A549 (cell line): ENCODE measurements around the gene EME2.

Experiments used
- RFX5 ChIP-seq: fragments of 450-650 bp; IDR thresholded peaks from 2 replicates; pipeline ENCODE4 v1.7.1; 2014; ENCODE audit warnings: antibody characterized with exemption, mild to moderate bottlenecking, moderate library complexity
- TF ChIP-seq, protein P1 (sequence below): fragments of >200 bp; sonication (Bioruptor Twin); formaldehyde crosslinking; IDR thresholded peaks from 3 replicates; pipeline ENCODE4 v1.5.1; 2016
- TF ChIP-seq, protein P2 (sequence below): IDR thresholded peaks from 2 replicates; pipeline ENCODE4 v1.6.1; 2012; ENCODE audit warnings: low read depth, borderline replicate concordance
- TF ChIP-seq, protein P3 (sequence below): fragments of 200-600 bp; sonication (generic); IDR thresholded peaks from 2 replicates; pipeline ENCODE4 v1.6.1; 2016; ENCODE audit warnings: antibody characterized with exemption, mild to moderate bottlenecking, moderate library complexity

DNA sequence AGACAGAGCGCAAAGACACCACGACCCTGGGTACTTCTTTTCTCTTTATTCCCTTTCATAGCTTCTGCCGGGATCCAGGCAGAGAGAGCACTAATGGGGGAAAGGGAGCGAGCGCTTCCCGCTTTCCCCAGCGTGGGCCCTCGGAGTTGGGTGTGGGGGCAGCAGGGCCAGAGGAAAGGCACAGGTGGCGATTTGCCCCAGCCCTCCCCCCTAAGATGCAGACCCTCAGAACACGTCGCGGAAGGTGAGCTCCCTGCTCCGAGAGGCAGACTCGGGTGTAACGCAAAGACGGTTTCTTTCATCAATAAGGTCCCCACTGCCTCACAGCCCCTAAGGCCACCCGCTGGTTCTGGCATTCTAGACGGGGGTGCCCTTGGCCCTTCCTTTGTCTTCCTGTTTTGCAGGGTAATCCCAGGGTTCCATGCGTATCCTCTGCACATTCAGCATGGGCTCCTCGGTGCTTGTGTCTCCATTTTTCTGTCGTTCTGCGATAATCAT is 697 bp upstream of the EME2 start:
- TF ChIP-seq, protein P1, sequence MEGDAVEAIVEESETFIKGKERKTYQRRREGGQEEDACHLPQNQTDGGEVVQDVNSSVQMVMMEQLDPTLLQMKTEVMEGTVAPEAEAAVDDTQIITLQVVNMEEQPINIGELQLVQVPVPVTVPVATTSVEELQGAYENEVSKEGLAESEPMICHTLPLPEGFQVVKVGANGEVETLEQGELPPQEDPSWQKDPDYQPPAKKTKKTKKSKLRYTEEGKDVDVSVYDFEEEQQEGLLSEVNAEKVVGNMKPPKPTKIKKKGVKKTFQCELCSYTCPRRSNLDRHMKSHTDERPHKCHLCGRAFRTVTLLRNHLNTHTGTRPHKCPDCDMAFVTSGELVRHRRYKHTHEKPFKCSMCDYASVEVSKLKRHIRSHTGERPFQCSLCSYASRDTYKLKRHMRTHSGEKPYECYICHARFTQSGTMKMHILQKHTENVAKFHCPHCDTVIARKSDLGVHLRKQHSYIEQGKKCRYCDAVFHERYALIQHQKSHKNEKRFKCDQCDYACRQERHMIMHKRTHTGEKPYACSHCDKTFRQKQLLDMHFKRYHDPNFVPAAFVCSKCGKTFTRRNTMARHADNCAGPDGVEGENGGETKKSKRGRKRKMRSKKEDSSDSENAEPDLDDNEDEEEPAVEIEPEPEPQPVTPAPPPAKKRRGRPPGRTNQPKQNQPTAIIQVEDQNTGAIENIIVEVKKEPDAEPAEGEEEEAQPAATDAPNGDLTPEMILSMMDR: no peak
- TF ChIP-seq, protein P2, sequence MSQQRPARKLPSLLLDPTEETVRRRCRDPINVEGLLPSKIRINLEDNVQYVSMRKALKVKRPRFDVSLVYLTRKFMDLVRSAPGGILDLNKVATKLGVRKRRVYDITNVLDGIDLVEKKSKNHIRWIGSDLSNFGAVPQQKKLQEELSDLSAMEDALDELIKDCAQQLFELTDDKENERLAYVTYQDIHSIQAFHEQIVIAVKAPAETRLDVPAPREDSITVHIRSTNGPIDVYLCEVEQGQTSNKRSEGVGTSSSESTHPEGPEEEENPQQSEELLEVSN: no peak
- TF ChIP-seq RFX5: no peak
- TF ChIP-seq, protein P3, sequence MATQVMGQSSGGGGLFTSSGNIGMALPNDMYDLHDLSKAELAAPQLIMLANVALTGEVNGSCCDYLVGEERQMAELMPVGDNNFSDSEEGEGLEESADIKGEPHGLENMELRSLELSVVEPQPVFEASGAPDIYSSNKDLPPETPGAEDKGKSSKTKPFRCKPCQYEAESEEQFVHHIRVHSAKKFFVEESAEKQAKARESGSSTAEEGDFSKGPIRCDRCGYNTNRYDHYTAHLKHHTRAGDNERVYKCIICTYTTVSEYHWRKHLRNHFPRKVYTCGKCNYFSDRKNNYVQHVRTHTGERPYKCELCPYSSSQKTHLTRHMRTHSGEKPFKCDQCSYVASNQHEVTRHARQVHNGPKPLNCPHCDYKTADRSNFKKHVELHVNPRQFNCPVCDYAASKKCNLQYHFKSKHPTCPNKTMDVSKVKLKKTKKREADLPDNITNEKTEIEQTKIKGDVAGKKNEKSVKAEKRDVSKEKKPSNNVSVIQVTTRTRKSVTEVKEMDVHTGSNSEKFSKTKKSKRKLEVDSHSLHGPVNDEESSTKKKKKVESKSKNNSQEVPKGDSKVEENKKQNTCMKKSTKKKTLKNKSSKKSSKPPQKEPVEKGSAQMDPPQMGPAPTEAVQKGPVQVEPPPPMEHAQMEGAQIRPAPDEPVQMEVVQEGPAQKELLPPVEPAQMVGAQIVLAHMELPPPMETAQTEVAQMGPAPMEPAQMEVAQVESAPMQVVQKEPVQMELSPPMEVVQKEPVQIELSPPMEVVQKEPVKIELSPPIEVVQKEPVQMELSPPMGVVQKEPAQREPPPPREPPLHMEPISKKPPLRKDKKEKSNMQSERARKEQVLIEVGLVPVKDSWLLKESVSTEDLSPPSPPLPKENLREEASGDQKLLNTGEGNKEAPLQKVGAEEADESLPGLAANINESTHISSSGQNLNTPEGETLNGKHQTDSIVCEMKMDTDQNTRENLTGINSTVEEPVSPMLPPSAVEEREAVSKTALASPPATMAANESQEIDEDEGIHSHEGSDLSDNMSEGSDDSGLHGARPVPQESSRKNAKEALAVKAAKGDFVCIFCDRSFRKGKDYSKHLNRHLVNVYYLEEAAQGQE: no peak
